HK-2 (cell line): ENCODE results near the gene FOXRED1.
"Not testable (repeated sequence)": the region's sequence is repeated elsewhere in the genome, so short reads cannot be mapped to it uniquely, and the experiment has no call there.

Experiments used
- DNase-seq: peaks from one replicate; pipeline ENCODE4 v3.0.0-alpha.2; 2018; ENCODE audit not compliant: unreplicated experiment

The FOXRED1 gene

GRCh38 chr11:126268708-126269579, at the start of gene FOXRED1, which contains the start of gene SRPRA:
TSS of gene FOXRED1 (plus strand) at chr11:126269154. CDS start at chr11:126269207, 53 bp downstream.
TSS of gene SRPRA (minus strand) at chr11:126268895. CDS start at chr11:126268804, 91 bp downstream.
- DNase-seq: peak; percentile 97

- no peak for DNase-seq
Measured at GRCh38 chr11:126219547-126219946, 49.4 kb upstream of the FOXRED1 start.

- no peak for DNase-seq
Measured at GRCh38 chr11:126224647-126225294, 44.2 kb upstream of the FOXRED1 start.

GRCh38 chr11:126225295-126225665, 43.7 kb upstream of the FOXRED1 start:
- no peak for DNase-seq

- DNase-seq: no peak
Measured at GRCh38 chr11:126226334-126227084, 42.4 kb upstream of the FOXRED1 start.

GRCh38 chr11:126229858-126230540, 39.0 kb upstream of the FOXRED1 start:
- no peak for DNase-seq

- no peak for DNase-seq
Measured at GRCh38 chr11:126231725-126232459, 37.1 kb upstream of the FOXRED1 start.

GRCh38 chr11:126232683-126233082, 36.3 kb upstream of the FOXRED1 start:
- no peak for DNase-seq

GRCh38 chr11:126233391-126233790, 35.6 kb upstream of the FOXRED1 start:
- no peak for DNase-seq

GRCh38 chr11:126246636-126247035, 22.3 kb upstream of the FOXRED1 start:
- DNase-seq: no peak

GRCh38 chr11:126253265-126253664, 15.7 kb upstream of the FOXRED1 start:
- DNase-seq: no peak

GRCh38 chr11:126254819-126255218, 14.1 kb upstream of the FOXRED1 start:
- no peak for DNase-seq

GRCh38 chr11:126255507-126255906, 13.4 kb upstream of the FOXRED1 start:
- not testable (repeated sequence) for DNase-seq

GRCh38 chr11:126256216-126256615, 12.7 kb upstream of the FOXRED1 start:
- DNase-seq: no peak

- no peak for DNase-seq
Measured at GRCh38 chr11:126257144-126257543, 11.8 kb upstream of the FOXRED1 start.

GRCh38 chr11:126257764-126258163, 11.2 kb upstream of the FOXRED1 start:
- no peak for DNase-seq

GRCh38 chr11:126262216-126262615, 6.7 kb upstream of the FOXRED1 start:
- DNase-seq: no peak

GRCh38 chr11:126263489-126263888, 5.5 kb upstream of the FOXRED1 start:
- no peak for DNase-seq

- no peak for DNase-seq
Measured at GRCh38 chr11:126265811-126266210, 3.1 kb upstream of the FOXRED1 start.

- no peak for DNase-seq
Measured at GRCh38 chr11:126267650-126268049, 1.3 kb upstream of the FOXRED1 start.

GRCh38 chr11:126268361-126268707, 620 bp upstream of the FOXRED1 start:
- no peak for DNase-seq
